KG1 (cell line): ENCODE measurements around the gene GTPBP4.
"Not testable (repeated sequence)": the region's sequence is repeated elsewhere in the genome, so short reads cannot be mapped to it uniquely, and the experiment has no call there.

Experiments
- DNase-seq: peaks from one replicate; lab custom pipeline; 2025; lab: John Stamatoyannopoulos, UW

The GTPBP4 gene

DNA sequence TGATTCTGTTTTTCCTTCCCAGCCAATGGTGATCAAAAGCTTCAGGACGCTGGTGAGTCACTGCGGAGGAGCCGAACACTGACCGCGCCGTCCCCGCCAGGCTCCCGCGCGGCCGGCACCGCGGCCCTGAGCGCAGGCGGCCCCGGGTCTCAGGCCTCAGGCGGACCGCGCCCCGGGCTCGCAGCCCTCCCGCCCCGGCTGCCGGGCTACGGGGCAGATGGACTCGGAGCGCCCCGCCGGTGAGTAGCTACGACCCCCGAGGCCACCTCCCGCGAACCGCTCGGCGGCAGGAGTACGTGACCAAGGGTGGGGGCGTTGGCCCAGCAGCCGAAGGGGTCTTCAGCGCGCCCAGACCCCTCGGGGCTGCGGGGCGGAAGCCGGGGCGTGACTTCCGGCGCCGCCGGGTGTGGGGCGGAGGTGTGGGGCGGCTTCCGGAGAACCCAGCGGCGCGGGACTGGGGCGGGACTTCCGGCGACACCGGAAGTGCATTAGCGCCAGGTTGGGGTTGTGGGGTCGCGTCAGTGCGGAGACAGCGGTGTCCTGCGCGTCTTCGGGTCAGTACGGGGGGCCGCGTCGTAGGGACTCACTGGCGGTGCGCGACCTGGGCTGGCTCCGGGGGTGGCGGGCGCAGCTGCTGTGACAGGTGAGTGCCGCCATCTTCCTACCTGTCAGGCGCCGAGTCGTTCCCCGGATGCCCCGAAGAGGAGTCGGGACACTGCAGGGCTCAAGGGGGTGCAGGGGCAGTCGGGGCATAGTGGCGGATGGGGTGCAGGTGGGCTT is 68.3 kb downstream of the GTPBP4 start, which contains the start of gene WDR37:
Gene WDR37 (plus strand): TSS at position 60 of the 780 bp plus-strand sequence. CDS start 15,771 bp downstream, outside the sequence.
- peak; percentile 74 for DNase-seq

DNA sequence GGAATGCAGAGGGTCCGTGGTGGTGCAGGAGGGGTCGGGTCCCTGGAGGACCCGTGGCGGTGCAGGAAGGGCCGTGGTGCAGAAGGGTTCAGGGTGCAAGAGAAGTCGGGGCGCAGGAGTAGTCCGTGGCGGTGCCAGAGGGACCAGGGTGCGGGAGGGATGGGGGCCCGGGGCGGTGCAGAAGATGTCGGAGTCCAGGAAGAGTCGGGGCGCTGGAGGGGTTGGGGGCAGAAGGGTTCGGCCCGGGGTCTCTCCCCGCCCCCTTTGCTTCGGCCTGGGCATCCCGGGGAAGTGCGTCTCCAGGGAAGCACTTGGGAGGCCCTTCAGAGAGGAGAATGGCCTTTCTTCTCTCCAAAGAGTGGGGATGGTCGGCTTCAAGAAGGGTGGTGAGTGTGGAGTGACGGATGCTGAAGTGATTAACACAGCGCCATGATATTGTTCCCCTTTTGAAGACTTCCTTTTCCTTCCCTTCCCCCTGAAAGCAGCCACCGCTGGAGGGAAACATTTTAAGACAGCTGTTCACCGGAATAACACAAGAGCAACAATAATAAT is 68.9 kb downstream of the GTPBP4 start:
- no peak for DNase-seq

DNA sequence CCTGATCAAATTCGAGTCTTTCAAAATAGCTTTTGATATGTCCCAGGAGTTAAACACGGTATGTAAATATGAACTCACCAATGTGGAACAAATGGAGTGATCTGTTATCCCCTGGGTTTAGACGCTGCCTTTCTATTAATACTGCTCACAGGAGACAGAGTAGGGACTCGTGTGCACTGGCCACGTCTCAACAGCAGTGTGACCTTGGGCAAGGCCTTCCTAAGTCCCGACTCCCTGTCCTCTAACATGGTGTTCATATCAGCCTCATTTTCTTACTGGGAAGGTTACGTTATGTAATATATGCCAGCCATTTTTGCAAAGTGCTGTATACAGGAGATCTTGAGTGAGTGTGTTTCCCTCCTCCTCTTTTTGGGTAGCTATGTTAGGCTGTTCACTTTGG is 69.8 kb downstream of the GTPBP4 start:
- no peak for DNase-seq

DNA sequence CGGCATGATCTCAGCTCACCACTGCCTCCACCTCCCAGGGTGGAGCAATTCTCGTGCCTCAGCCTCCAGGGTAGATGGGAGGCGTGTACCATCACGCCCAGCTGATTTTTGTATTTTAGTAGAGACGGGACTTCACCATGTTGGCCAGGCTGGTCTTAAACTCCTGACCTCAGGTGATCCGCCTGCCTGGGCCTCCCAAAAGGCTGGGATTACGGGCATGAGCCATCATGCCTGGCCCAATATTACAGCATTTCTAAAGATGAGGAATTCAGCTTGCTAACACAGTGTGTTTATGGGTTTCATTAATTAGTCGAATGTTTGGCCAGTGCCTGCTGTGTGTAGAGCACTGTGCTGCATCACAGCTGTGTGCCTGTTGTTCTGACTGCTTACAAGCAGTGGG is 71.7 kb downstream of the GTPBP4 start:
- no peak for DNase-seq

DNA sequence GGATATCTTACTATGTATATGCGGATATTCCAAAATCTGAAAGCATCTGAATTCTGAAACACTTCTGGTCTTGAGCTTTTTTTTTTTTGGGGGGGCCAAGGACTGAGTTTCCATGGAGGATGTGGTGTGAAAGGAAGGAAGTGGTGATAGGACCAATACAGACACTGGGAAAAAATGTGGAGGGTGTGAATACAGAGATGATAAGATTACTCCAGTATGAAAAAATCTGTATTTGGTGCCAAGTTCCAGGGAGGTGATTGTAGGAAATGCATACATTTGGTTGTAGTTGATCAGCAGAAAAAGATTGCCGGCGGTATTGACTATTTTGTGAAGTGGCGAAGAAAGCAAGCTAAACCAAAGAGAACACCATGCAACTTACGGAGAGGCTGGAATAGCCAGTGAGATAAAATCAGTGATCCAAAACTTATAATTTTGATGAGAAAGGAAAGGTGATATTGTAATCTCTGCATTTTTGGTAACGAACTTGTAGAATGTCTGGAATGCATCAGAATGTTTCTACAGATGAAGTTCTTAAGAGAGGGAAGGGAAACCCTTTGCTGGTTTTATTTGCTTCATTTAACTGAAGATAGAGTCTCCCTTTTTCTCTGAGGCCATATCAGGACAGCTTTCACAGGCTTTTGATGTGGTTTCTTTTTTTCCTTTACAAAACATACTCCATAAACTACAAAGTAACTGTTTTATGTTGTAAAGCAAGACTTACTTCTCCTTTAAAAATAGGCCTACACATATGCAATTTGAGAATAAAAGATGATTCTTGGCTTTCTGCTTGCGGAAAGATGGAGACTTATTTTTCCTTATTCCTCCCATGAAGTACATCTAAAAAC is 73.9 kb downstream of the GTPBP4 start:
- DNase-seq: no peak

DNA sequence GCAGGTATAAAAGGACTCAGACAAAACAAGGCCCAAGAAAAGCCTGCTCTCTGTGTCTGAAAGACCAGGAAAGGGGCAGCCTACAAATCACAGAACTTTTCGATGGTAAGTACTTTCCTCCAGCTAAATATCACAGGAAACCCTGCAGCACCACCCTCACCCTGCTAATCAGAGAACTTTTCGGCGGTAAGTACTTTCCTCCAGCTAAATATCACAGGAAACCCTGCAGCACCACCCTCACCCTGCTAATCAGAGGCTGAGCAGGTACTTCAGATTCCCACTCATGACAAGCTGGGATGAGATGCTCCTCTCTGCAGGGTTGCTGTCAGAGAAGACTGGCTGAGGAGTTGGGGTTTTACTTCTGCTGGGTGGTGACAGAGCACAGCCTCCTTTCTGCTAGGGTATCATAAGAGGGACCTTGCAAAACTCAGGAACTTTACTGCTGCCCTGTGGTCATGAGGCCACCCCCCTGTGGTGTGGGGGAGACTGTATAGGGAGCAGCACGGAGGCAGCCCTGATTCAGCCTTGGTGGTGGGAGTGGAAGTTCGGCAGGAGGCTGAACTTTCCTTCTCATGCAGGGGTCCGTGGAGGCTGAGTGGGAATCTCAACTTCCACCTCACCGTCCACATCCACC is 75.1 kb downstream of the GTPBP4 start:
- no peak for DNase-seq

DNA sequence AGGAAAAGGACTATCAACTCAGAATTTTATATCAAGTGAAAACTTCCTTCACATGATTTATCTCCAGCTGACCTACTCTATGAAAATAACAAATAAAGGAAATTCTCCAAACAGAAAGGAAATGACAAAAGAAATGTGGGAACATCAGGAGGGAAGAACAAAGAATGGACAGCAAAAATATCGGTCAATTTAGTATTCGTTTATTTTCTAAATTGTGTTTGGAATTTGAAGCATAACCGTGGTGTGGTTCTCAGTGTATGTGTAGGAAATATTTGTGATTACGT is 76.7 kb downstream of the GTPBP4 start:
- no peak for DNase-seq

DNA sequence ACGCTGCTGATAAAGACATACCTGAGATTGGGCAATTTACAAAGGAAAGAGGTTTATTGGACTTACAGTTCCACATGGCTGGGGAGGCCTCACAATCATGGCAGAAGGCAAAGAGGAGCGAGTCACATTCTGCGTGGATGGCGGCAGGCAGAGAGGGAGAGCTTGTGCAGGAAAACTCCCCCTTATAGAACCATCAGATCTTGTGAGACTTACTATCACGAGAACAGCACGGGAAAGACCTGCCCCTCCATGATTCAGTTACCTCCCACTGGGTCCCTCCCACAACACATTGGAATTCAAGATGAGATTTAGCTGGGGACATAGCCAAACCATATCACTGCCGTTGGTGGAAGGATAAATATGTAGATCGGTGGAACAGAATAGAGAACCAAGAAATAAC is 78.5 kb downstream of the GTPBP4 start:
- not testable (repeated sequence) for DNase-seq

DNA sequence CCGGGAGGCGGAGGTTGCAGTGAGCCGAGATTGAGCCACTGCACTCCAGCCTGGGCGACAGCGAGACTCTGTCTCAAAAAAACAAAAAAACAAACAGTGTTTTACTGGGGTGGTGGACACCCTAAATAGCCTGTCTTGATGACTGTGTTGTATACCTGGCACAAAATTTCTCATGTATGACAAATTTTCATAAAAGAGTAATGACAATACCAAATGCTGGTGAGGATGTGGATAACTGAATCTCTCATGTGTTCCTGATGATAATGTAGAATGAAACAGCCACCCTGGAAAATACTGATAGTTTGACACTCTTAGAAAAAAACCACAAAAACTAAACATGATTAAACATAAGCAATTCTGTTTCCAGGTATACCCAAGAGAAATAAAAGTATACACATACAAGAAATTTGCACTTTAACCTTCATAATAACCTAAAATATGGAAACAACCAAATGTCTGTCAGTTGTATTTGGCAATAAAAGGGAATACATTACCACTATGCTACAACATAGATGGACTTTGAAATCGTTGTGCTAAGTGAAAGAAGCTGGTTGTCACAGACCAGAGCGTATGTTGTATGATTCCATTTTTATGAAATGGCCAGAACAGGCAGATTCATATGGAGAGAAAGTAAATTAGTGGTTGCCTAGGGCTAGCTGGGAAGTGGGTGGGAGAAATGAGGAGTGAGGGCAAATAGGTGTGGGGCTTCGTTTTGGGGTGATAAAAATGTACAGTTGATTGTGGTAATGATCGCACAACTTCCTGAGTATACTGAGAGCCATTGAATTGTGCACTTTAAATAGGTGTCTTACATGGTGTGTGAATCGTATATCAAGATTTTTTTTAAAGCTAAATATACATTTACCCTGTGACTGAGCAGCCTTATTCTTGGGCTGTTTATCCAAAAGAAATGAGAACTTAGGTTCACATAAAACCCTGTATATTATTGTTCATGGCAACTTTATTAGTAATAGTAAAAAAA is 80.4 kb downstream of the GTPBP4 start:
- DNase-seq: no peak
